Measurements from ENCODE around the gene IFITM10. TPM values are rescaled to one million over a fixed set of nuclear protein-coding genes. Genes with fewer than 3 reads are reported as not detected.

The IFITM10 gene
- polyA plus RNA-seq, 1 of the 3 experiments (the other 2 are of a cell fraction) = 0.21 TPM

GRCh38 chr11:1776944-1777715, 26.7 kb upstream of the IFITM10 start:
- no peaks in the 10 kb centered on the region for H3K27me3 ChIP-seq (ENCODE audit: insufficient read depth)
- CTCF ChIA-PET = interaction anchor here (0.7 to 1.4 kb wide), 3 partner anchors 56 to 124 kb away, joined by 3 to 5 read pairs (median 3); no protein-coding TSS in a partner anchor

GRCh38 chr11:1776331-1776851, 26.0 kb upstream of the IFITM10 start:
- Histone ChIP-seq H3K27ac (ENCODE audit: low read depth in 2 of 2, low read length in 1 of 2) (no peak overlapping the region), H3K9me3 (no peaks in the 10 kb centered on the region), H3K9ac (no peak overlapping the region), H3K27me3 (ENCODE audit: insufficient read depth) (no peaks in the 10 kb centered on the region), H3F3A (replicated peaks; ENCODE audit: insufficient read depth) (no peaks in the 10 kb centered on the region), H3K79me2 (ENCODE audit: insufficient read depth) (no peaks in the 10 kb centered on the region), H2AFZ (ENCODE audit: low read depth) (no peak overlapping the region), H3K4me3 (ENCODE audit: low read depth in 2 of 2, low read length in 1 of 2) (no peak overlapping the region), H3K4me2 (no peak overlapping the region), H3K4me1 (ENCODE audit: control insufficient read depth in 1 of 2, insufficient read depth in 2 of 2, low read depth in 1 of 2, low read length in 1 of 2) (peaks cover 0 to 16% of the 10 kb centered on the region in 2 experiments; a peak in 2 of 4 replicates), H3K9me2 (no peaks in the 10 kb centered on the region), H3K36me3 (replicated peaks in 1 of 2; ENCODE audit: control insufficient read depth in 1 of 2, insufficient read depth in 2 of 2, low read length in 1 of 2) (no peaks in the 10 kb centered on the region), H4K20me1 (ENCODE audit: insufficient read depth) (no peaks in the 10 kb centered on the region)
- no peak for DNase-seq
- ChIA-PET POLR2A (interaction anchor here (1.3 kb wide), 1 partner anchor 12 kb away, joined by 4 read pairs; the partner anchor contains the start of gene CTSD), CTCF (interaction anchor here (1.4 kb wide), 1 partner anchor 83 kb away, joined by 5 read pairs; no protein-coding TSS in a partner anchor)
- TF ChIP-seq MEF2A (IDR thresholded peaks at IDR 0.05; ENCODE audit: borderline replicate concordance, low read depth) (no peak), TAF1 (IDR thresholded peaks at IDR 0.05; ENCODE audit: borderline replicate concordance, low read depth, low read length) (no peak), ELF1 (IDR thresholded peaks at IDR 0.05) (no peak), SMC3 (IDR thresholded peaks at IDR 0.05; ENCODE audit: low read depth, low read length) (no peak), CHD2 (IDR thresholded peaks at IDR 0.05; ENCODE audit: low read length, partially characterized antibody) (no peak), RFX5 (IDR thresholded peaks at IDR 0.05; ENCODE audit: low read length) (no peak), ZBTB33 (IDR thresholded peaks at IDR 0.05; ENCODE audit: borderline replicate concordance, low read depth) (no peak), NFIC (IDR thresholded peaks at IDR 0.05; ENCODE audit: borderline replicate concordance) (no peak), JUND (IDR thresholded peaks at IDR 0.05) (no peak), FOSL2 (IDR thresholded peaks at IDR 0.05; ENCODE audit: borderline replicate concordance, low read depth) (no peak), YY1 (IDR thresholded peaks at IDR 0.05; ENCODE audit: low read depth) (no peak), TCF12 (IDR thresholded peaks at IDR 0.05) (no peak)
- 49% methylated on average over 11 of the region's 11 CpGs for WGBS (ENCODE audit: low lambda C conversion rate)

More at GRCh38 chr11:1776944-1777715, 26.7 kb upstream of the IFITM10 start:
- POLR2A ChIA-PET = interaction anchor here (1.3 kb wide), 1 partner anchor 13 kb away, joined by 4 read pairs; the partner anchor contains the start of gene CTSD
- Histone ChIP-seq H3K36me3 (replicated peaks in 1 of 2; ENCODE audit: control insufficient read depth in 1 of 2, insufficient read depth in 2 of 2, low read length in 1 of 2) (no peaks in the 10 kb centered on the region), H3K9me2 (no peaks in the 10 kb centered on the region), H4K20me1 (ENCODE audit: insufficient read depth) (no peaks in the 10 kb centered on the region), H2AFZ (ENCODE audit: low read depth) (no peak overlapping the region), H3F3A (replicated peaks; ENCODE audit: insufficient read depth) (no peaks in the 10 kb centered on the region), H3K4me3 (ENCODE audit: low read depth in 2 of 2, low read length in 1 of 2) (no peak overlapping the region), H3K79me2 (ENCODE audit: insufficient read depth) (no peaks in the 10 kb centered on the region), H3K27ac (ENCODE audit: low read depth in 2 of 2, low read length in 1 of 2) (no peak overlapping the region), H3K4me2 (no peak overlapping the region), H3K9ac (no peak overlapping the region), H3K4me1 (ENCODE audit: control insufficient read depth in 1 of 2, insufficient read depth in 2 of 2, low read depth in 1 of 2, low read length in 1 of 2) (peaks cover 0 to 19% of the 10 kb centered on the region in 2 experiments; a peak in 2 of 4 replicates), H3K9me3 (no peaks in the 10 kb centered on the region)
- TF ChIP-seq TEAD4 (IDR thresholded peaks at IDR 0.05; ENCODE audit: borderline replicate concordance, insufficient read depth) (no peak), TAF1 (IDR thresholded peaks at IDR 0.05; ENCODE audit: borderline replicate concordance, low read depth, low read length) (no peak), TCF12 (IDR thresholded peaks at IDR 0.05) (no peak)
- DNase-seq = no peak
- 42% methylated on average over 5 of the region's 5 CpGs for WGBS (ENCODE audit: low lambda C conversion rate)

Data from SK-N-SH (cell line).